Measurements from ENCODE around the gene UNC5A.

UNC5A gene

DNA sequence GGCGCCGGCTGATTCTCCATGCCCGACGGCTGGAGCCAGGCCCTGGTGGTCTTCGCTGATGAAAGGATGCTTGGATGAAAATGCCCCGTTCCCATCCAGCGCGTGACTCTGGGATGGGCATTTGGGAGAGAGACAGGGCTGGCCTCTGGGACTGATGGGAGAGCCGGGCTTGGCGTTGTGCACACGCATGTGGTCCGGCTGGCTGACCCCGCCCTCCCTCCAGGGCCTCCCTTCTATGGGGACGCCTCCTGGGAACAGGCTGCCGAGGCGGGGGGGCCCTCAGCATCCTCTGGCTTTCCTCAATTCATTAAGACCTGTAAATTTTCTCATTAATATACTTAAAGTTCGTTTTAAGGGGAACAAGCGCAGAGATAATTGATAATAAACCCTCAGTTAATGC lies 36.8 kb downstream of the UNC5A start:
- no peak for DNase-seq

DNA sequence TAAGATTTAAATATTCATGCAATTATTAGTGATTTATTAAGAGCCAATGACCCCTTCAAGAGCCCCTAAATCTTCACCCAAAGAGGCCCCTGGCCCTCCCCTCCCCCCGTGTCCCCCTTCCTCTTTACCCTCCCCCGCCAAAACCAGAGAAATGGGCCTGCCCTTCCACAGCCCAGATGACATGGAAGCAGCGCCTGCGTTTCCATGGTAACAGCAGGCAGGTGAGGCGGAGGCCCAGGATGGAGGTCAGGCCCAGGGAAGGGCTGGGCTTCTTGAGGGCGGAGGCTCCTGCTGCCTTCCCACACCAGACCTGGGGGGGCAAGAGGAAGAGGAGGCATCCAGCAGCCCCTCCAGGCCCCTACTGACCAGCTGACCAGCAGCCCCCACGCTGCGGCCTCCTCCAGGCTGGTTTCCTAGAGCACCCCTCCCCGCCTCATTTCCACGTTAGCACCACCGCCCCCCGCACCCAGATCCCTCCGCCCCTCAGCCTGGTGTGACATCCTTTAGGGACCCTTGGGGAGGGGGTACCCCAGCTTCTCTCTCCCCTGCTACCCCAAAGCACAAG lies 37.4 kb downstream of the UNC5A start:
- DNase-seq, result no peak

DNA sequence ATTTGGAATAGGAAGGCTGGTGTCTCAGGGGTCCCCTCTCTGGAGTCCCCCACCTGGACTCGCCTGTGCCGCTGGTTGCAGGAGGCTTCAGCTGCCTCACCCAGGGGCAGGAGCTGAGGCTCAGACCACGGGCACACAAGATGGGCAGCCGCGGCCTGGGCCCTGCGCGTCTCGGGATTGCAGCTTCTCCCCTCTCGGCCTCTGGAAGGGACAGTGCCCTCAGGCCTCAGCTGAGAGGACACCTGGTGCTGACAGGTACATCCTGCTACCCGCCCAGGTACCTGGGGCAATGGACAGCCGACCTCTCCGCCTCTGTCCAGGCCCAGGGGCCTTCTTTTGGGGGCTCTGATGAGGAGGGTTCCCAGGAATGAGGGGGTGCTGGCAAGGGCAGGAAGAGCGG lies 38.3 kb downstream of the UNC5A start:
- DNase-seq, result no peak

DNA sequence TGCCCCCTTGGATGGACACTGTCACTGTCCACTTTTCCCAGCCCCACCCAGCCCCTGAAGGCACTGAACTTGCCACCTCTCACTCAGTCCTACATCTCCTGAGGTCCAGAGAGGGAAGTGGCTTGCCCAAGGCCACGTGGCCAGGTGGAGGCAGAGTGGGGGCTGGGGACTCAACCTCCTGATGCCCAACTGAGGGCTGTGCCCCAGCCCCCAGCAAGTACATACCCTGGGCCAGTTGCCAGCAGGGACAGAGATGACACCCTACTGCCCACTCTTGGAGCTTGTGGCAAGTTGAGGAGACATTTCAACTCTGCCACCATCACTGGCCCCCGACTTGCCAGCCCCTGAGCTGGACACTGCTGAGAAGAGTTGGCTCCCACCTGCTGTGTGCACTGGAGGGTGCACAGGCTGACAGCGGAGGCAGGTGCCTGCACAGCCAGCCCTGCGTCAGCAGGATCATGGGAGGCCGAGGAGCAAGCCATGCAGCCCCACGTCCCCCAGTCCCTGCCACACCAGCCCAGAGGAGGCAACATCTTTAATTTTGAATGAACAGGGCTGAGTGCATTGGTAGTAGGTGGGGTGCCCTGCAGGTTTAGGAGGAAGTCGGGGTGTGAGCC lies 39.4 kb downstream of the UNC5A start:
- DNase-seq, result no peak

DNA sequence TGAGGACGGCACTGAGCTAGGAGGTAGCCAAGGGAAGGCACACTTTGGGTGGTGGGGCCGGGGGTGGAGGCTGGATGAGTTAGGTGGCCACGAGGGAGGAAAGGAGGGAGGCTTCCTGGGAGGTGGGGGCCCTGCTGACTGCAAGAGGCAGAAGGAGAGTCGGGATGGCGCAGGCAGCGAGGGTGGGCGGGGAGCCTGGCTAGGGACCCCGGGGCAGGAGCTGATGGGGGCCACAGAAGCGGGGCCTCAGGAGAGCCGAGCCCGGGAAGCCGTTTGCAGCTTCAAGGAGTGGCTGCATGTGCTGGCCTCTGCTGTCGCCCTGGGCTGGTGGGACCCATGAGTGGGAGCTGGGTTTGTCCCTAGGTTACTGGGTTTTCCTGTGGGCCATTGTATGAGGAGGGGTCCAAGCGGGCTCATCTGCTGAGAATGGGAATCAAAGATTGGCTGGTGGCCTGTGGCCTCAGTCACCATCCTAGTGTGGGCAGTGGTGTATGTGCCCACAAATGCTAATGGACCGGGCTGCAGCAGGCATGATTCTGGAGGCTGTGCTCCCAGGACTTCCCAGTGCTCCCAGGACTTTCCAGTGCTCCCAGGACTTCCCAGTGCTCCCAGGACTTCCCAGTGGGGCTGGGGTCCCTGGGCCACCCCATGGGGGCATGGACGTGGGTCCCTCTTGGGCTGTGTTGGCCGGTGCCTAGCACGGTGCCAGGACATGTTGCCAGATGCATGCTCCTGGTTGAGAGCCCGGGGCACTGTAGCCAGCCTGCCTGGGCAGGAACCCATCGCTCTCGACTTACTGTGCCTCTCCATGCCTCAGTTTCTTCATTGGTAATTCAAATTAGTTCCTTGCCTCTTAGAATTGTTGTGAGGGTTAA lies 40.2 kb downstream of the UNC5A start:
- DNase-seq, result no peak

DNA sequence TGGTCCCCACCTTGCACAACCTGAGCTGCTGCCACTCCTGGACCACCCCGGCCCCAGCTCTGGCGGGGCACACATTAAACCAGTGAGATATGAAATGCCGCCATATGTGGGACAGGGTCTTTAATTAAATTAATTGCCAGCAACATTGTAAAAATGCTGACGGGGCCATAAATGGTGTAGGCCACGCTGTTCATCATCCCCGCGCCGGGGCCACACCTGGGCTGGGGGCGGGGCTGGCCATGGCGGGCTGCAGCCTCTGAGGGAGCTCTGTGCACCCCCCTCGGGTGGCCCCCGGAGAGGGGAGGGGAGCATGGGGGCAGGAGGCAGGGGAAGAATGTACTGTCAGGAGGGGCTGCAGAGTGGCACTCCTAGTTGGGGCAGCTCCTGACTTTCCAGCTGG lies 41.0 kb downstream of the UNC5A start:
- DNase-seq, result no peak

DNA sequence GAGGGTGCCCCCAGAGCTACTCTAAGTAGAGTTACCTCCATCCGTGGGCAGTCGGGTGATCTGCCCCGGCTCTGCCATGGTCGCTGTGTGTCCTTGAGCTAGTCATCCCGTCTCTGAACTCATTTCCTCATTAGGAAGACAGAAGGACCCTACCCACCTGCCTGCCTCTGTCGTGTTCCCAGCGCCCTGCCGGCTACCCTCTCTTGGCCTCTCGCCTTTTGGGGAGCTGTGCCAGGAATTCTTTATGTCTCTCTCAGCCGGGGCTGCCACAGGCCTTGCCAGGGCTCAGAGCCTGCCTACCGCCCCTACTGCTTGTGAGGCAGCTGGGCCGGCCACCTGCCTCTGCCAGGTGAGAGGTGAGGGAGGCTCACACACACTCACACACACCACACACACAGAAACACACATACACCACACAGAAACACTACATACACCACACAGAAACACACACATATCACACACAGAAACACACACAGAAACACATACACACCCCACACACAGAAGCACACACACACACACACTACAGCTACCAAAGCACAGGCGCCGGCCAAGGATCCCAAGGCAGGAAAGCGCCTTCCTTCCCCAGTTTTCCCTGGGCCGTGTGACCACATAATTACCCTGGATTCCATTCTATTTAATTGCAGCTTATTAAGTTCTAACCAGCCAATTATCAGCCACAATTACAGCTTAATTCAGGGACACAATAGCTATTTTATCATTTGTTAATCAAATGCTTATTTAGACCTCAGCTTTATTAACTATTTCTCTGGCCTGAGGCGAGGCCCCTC lies 41.7 kb downstream of the UNC5A start:
- DNase-seq, result no peak

DNA sequence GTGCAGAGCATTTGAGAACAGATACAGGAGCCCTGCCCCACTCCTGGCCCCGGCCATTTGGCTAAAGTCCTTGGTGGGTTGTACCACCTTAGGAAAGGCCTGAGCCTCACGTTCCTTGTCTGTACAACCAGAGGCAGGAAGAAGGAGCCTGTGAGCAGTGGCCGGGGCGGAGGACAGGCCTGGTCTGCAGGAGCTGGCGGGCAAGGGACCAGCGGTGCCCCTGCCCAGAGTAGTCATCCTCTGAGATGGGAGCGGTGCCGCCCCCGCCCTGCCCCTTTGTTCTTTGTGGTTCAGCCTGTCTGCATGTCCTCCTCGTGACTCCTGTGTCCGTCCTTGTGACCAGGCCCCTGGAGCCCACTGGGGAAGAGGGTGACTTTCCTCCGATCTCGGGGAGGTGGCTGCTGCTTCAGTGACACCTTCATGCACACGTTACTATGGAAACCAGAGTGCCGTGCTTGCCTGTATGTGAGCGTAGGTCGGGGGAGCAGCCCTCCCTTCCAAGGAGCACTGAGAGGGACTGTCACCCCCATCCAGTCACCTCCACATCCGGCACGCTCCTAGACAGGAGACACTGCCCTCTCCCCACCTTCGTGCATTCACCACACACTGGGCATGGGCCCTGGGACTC lies 42.9 kb downstream of the UNC5A start:
- no peak for DNase-seq

DNA sequence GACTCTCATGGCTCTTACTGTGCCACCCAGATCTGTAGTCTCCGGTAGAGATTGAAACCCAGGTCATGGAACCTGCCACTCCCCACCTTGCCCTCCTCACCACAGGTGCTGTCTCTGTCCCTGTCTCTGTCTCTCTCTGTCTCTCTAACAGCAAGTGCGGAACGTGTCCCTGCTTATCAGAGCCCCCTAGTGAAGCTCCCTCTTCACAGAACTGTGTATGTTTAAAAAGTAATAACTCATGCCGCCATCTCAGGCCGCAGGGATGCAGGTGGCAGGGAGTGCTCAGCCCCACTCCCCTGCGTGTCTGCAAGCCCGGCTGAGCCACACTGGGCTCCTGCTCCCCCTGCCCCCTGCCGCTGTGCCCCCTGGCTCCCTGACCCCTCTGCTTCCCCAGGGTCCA lies 43.8 kb downstream of the UNC5A start:
- DNase-seq, result no peak

DNA sequence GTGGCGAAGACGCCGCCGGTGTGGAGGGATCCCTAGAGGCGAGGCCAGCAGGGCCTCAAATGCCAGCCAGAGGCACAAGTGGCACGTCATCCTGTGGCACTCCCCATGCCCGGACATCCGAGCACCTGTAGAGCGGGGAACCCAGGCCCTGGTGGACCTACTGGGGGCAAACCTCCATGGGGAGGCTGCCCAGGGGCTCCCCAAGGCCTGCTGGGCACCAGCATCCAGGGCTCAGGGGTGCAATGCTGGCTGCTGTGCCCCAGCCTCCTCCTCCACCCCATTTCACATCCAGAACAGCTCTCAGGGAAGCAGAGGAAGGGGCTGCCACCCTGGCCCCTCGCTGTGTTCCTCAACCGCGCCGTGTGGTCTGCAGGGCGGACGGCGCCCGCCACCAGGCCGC lies 45.2 kb downstream of the UNC5A start:
- no peak for DNase-seq

DNA sequence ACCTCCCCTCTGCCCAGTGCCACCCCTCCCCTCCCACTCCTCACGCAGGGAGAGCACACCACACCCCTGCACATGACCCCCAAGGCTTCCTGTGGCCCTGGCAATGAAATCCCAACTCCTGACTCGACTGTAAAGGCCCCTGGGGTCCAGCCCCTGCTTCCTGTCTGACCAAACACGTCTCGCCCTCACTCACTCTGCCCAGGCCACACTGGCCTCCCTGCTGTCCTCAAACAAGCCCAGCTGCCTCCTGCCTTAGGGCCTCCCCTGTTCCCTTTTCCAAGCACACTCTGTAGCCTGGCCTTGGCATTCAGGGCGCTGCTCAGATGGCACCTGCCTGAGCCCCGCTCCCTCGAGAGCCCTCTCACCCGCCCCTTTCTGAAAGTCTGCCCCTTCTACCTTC lies 46.4 kb downstream of the UNC5A start:
- DNase-seq, result no peak

DNA sequence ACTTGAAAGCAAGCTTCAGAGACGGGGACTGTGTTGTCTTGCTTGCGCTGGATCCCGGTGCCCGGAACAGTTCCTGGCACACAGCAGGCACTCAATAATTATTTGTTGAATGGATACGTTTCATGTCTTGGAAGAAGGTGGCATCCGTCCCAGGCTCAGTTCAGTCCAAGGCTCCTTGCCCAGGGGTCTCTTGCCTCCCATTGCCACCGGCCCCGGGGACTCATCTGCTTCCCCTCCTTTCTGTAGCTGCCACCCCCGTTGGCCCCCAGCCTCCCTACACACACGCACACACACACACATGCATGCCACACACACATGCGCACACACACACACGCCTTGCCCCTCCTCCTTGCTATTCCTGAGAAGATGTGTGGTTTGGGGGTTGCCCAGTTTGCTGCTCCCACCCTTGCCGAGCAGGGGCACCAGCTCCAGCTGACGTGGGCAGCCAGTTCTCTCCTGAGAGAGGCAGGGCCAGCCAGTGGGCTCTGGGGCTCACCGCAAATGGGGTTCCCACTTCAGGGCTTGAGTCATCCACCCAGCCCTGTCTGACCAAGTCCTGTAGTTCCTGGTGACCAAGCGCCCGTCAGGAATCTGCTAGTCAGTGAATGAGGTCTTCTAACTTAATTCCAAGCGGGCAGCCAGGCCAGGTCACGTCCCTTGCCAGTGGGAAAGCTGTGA lies 47.0 kb downstream of the UNC5A start:
- DNase-seq, result no peak

DNA sequence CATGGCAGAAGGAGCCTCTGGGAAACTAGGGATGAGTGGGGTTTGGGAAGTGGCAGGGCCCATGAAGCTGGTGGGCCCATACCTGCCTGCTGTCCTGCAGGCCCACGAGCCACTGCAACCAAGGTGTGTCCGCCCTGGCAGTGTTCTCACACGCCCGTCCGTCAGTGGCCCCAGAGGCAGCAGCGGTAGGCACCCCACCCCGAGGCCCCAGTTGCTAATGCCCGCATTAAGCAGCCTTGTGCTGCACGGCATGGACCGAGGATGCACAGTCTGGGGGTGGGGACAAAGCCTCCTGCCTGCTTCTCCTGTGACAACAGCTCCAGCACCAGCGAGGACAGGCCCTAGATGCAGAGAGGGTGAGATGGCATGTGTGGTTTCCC lies 47.5 kb downstream of the UNC5A start:
- no peak for DNase-seq

DNA sequence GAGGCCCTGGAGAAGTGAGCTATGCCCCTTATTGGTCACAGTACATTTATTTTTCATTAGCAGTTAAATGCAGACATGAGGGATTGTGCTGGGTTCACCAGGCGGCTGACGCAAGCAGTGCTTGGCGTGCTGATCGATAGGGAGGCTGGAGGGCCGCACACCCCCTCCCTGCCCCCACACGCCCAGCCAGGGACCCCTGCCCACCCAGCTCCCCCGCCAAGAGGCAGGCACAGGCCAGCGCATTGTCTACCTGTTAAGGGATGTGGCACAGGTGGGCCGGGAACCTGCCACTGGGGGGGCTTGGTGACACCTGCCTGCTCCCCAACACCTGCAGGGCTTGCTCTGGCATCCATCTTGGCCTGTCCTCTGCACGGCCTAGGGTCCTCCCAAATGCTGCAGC lies 49.6 kb downstream of the UNC5A start:
- no peak for DNase-seq

DNA sequence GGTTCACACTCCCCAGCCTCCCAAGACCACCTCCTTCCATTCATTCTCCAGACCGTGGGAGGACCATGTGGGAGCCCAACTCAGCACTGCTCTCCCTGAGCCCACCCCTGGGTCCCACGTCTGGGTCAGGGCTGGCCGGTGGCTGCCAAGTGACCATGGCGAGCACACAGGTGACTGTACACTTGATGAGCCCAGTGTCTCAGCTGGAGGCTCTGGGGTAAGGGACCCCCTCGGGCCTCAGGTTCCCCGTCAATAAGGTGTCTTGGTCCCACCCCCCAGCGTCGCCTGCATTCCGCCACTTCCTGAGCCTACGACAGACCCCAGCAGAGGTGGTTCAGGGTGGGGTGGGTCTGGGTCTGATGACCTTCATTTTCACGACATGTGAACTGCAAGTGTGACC lies 50.0 kb downstream of the UNC5A start:
- DNase-seq, result no peak

DNA sequence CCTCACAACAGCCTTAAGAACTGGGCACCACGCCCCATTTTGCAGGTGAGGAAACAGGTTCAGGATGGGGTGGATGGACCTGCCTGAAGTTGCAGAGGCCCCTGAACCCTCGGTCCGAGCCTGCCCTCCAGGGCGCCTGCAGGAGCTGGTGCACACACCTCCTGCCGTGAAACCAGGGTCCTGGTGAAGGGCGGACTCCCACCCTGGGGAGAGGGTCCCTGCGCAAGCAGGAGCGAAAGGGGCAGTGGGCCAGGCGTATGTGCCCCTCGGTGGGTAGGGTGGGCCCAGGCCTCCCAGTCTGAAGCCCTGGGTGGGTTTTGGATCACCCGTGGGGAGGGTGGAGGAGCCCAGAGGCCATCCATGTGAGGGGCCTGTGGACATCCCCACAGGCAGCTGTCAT lies 50.9 kb downstream of the UNC5A start:
- no peak for DNase-seq

DNA sequence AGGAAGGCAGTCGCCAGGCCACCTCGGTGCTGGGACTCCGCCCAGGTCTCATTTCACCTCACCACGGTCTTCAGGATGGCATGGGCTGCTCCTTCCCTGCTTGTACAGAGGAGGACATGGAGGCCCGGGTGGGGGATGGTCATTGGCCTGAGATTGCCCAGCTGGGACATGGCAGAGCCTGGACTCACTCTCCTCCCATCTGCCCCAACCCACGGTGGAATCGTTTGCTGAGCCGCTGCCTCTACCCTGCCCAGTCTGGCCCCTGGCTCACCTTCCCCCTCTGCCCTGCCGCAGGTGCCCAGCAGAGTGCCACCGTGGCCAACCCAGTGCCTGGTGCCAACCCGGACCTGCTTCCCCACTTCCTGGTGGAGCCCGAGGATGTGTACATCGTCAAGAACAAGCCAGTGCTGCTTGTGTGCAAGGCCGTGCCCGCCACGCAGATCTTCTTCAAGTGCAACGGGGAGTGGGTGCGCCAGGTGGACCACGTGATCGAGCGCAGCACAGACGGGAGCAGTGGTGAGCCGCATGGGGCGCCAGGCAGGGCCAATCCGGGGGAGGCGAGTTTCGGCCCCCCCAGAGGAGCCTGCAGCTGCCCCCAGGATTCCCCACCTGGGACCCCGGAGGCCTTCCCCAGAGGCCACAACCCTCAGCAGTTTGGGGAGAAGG lies 52.1 kb downstream of the UNC5A start:
- DNase-seq, result no peak

DNA sequence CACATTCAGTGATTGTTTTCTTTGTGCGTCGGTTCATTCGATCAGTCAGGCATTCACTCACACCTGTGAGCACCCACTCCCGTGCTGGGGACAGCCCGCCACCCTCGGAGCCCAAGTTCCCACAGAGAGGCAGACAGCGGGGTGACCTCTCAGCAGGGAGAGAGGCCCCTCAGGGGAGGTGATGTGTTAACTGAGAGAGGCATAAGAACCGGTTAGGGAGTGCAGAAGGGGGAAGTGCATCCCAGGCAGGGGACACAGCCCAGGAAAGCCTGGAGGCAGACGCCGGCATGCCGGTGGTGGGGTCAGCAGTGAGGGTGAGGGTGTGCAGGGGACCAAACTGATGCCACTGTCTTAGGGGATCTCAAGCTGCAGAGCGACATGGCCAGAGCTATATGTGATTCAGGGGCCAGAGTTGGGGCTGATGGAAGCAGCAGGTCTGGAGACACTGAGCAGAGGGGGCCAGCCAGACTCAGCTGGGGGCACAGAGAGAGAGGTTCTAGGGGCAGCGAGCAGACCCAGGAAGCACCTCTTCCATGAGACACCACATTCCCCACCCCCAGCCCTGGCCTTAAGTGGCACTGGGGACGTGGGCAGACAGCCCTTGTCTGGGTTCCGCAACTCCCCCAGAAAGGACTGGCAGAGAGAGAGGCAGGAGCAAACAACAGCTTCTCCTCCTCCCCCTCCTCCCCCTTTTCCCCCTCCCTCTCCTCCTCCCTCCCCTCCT lies 52.8 kb downstream of the UNC5A start:
- no peak for DNase-seq

DNA sequence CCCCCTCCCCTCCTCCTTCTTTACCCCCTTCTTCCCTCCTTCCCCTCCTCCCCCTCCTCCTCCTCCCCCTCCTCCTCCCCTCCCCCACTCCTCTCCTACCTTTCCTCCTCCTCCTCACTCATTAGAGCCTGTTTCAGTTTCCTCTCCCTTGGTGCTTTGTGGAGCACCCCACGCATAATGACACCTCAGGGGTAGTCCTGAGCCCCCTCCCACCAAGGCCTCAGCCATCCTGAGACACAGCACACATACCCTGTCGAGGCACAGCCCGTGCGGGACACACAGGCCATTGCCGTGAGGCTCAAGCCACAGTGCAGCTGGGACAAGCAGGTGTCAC lies 53.4 kb downstream of the UNC5A start:
- DNase-seq, result no peak

DNA sequence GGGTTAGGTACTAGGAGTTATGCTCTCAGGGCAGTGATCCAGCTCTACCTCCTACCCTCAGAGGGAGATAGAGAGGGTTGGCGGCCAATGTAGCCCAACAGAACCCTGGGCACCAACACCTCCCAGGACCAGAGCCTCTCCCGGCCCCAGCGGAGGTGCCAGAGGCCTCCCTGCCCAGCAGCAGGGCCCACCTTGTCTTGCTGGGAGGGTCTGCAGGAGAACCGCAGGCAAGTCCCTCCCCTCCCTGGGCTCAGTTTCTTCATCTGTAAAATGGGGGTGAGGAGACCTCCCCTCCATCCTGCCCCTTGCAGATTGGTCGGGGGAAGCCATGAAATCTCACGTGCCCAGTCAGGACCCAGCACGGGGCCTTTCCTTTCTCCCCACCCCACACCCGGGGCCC lies 54.4 kb downstream of the UNC5A start:
- DNase-seq, result no peak

DNA sequence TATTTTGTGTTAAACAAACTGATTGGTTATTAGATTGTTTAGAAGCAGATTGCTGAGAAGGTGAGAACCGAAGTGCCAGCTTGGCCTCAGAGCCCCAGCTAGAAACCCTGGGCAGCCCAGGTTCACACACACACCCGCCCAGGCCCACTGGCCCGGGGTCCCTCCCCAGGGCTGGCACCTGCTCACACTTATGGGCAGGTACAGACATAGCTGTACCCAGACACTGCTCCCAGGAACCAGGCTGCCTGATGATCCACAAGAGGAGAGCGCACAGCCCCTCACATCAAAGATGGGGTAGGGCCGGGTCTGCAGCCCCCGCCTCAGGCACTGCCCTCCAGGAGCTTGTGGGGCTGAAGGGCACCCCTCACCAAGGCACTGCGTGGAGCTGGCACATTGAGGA lies 55.6 kb downstream of the UNC5A start:
- DNase-seq, result no peak
